ENCODE results near the gene RFTN2.

RFTN2 gene

GRCh38 chr2:197538412-197538811 is 137.0 kb downstream of the RFTN2 start:
- DNase-seq: no peak
